Fibroblast of gingiva (primary cell): ENCODE data around the gene NKPD1.

ENCODE experiments used
- DNase-seq: peaks from one replicate; pipeline ENCODE4 v3.0.0-alpha.2; 2011; ENCODE audit warnings: low read depth

Gene NKPD1

GRCh38 chr19:45172611-45173208 is 11.9 kb upstream of the NKPD1 start:
- no peak for DNase-seq

- DNase-seq: no peak
Measured at GRCh38 chr19:45172173-45172572, 11.4 kb upstream of the NKPD1 start.

- DNase-seq: no peak
Measured at GRCh38 chr19:45171211-45171623, 10.4 kb upstream of the NKPD1 start.

- no peak for DNase-seq
Measured at GRCh38 chr19:45170146-45171106, 9.6 kb upstream of the NKPD1 start.

GRCh38 chr19:45169602-45170001 is 8.8 kb upstream of the NKPD1 start:
- DNase-seq: no peak

GRCh38 chr19:45168767-45169351 is 8.1 kb upstream of the NKPD1 start:
- DNase-seq: no peak

- no peak for DNase-seq
Measured at GRCh38 chr19:45166723-45167252, 6.0 kb upstream of the NKPD1 start.

GRCh38 chr19:45164577-45165335 is 4.0 kb upstream of the NKPD1 start:
- peak; percentile 60 for DNase-seq

GRCh38 chr19:45163751-45164460 is 3.1 kb upstream of the NKPD1 start:
- no peak for DNase-seq

- no peak for DNase-seq
Measured at GRCh38 chr19:45163156-45163555, 2.4 kb upstream of the NKPD1 start.

- no peak for DNase-seq
Measured at GRCh38 chr19:45162608-45163143, 1.9 kb upstream of the NKPD1 start.

- peak; percentile 19 for DNase-seq
Measured at GRCh38 chr19:45161738-45162607, 1.2 kb upstream of the NKPD1 start.

GRCh38 chr19:45159971-45160324 is 834 bp downstream of the NKPD1 start:
- no peak for DNase-seq

GRCh38 chr19:45159210-45159970 is 1.4 kb downstream of the NKPD1 start:
- DNase-seq: no peak

GRCh38 chr19:45158503-45159209 is 2.1 kb downstream of the NKPD1 start:
- DNase-seq: no peak

- DNase-seq: no peak
Measured at GRCh38 chr19:45156751-45157150, 4.0 kb downstream of the NKPD1 start.

- no peak for DNase-seq
Measured at GRCh38 chr19:45156011-45156630, 4.7 kb downstream of the NKPD1 start.
